SK-N-SH treated with all-trans-retinoic acid at 6 μM for 48 hours (cell line): Measurements from ENCODE around the gene PAK4.

Experiments used
- ESRRG ChIP-seq: fragments of 250-450 bp; sonication (Bioruptor Pico); IDR thresholded peaks from 2 replicates; pipeline ENCODE4 v1.6.1; 2021; ENCODE audit warnings: mild to moderate bottlenecking
- OSR1 ChIP-seq: fragments of 250-450 bp; sonication (Bioruptor Pico); IDR thresholded peaks from 2 replicates; pipeline ENCODE4 v1.8.0; 2022; ENCODE audit warnings: moderate library complexity, mild to moderate bottlenecking, inconsistent platforms
- TOX ChIP-seq: fragments of 250-450 bp; sonication (Bioruptor Pico); IDR thresholded peaks from 2 replicates; pipeline ENCODE4 v1.8.0; 2021; ENCODE audit warnings: mild to moderate bottlenecking, moderate library complexity, borderline replicate concordance
- ZNF8 ChIP-seq: fragments of 450-650 bp; formaldehyde crosslinking; IDR thresholded peaks from 2 replicates; pipeline ENCODE4 v1.5.0; 2020; ENCODE audit warnings: mild to moderate bottlenecking, moderate library complexity
- TF ChIP-seq, protein P1 (sequence below): fragments of 250-450 bp; sonication (Bioruptor Pico); IDR thresholded peaks from 2 replicates; pipeline ENCODE4 v1.8.0; 2020; ENCODE audit warnings: mild to moderate bottlenecking, moderate library complexity, borderline replicate concordance

DNA sequence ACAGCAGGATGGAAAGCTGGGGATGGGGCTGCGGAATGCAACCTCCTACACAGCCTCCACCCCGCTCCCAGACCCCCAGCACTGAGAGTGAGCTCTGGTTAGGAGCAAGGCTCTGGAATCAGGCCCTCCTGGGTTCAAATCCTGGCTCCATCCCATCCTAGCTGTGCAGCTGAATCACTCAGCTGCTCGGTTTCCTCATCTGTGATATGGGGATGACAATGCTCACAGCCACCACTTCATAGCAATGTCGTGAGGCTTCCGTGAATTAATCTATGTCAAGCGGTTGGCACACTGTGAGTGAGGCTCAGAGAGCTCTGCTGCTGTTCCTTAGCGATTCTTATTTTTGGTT, 40.9 kb upstream of the PAK4 start:
- no peak for TF ChIP-seq OSR1 (CRISPR knock-in tag)
- TF ChIP-seq, protein P1, sequence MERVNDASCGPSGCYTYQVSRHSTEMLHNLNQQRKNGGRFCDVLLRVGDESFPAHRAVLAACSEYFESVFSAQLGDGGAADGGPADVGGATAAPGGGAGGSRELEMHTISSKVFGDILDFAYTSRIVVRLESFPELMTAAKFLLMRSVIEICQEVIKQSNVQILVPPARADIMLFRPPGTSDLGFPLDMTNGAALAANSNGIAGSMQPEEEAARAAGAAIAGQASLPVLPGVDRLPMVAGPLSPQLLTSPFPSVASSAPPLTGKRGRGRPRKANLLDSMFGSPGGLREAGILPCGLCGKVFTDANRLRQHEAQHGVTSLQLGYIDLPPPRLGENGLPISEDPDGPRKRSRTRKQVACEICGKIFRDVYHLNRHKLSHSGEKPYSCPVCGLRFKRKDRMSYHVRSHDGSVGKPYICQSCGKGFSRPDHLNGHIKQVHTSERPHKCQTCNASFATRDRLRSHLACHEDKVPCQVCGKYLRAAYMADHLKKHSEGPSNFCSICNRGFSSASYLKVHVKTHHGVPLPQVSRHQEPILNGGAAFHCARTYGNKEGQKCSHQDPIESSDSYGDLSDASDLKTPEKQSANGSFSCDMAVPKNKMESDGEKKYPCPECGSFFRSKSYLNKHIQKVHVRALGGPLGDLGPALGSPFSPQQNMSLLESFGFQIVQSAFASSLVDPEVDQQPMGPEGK (CRISPR knock-in tag): no peak
- no peak for TF ChIP-seq TOX (CRISPR knock-in tag)
- TF ChIP-seq ESRRG (CRISPR knock-in tag): no peak
- no peak for TF ChIP-seq ZNF8 (CRISPR knock-in tag)
